ENCODE results near the gene PLPP4.

The PLPP4 gene

DNA sequence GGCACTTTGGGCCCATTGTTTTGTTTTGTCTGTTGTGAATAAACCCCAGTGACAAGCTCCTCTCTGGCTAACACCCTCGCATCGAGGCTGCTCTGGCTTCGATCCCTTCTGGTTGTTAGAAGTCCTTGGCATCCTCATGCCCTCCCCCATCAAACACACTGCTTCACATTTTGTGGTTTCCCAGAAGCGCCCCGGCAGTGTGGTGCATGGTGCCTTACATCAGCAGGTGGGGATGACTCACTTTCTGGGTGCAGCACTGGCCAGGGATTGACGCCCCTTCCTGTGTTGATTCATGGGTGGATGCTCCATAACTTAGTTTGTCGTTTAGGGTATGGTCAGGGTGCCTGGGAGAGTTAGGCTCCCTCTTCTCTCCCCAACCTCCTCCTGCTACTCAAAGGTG, 51.4 kb downstream of the PLPP4 start:
- Histone ChIP-seq H3K4me3 (ENCODE audit: low read length) (no peak overlapping the region), H3K36me3 (ENCODE audit: insufficient read depth, low read depth, low read length) (no peaks in the 10 kb centered on the region), H3K9me3 (ENCODE audit: insufficient read depth, low read depth, low read length) (no peaks in the 10 kb centered on the region), H3K4me1 (ENCODE audit: insufficient read depth, low read length) (peaks cover 5% of the 10 kb centered on the region; the same call in 1 of the 2 replicates), H3K27me3 (ENCODE audit: insufficient read depth, low read length) (no peaks in the 10 kb centered on the region), H3K27ac (ENCODE audit: low read length) (no peak overlapping the region), H3K9ac (ENCODE audit: low read depth, low read length) (no peak overlapping the region)

- H3K27me3 ChIP-seq (ENCODE audit: insufficient read depth, low read length), result peaks cover 5% of the 10 kb centered on the region
- H3K4me3 ChIP-seq (ENCODE audit: low read length), result no peak overlapping the region
- H3K36me3 ChIP-seq (ENCODE audit: insufficient read depth, low read depth, low read length), result no peaks in the 10 kb centered on the region
- no peaks in the 10 kb centered on the region for H3K9me3 ChIP-seq (ENCODE audit: insufficient read depth, low read depth, low read length)
- H3K27ac ChIP-seq (ENCODE audit: low read length), result no peak overlapping the region
- H3K9ac ChIP-seq (ENCODE audit: low read depth, low read length), result no peak overlapping the region
- H3K4me1 ChIP-seq (ENCODE audit: insufficient read depth, low read length), result peaks cover 5% of the 10 kb centered on the region; the same call in 1 of the 2 replicates
These were observed 51.9 kb downstream of the PLPP4 start for GRCh38 chr10:120508966-120509365.

DNA sequence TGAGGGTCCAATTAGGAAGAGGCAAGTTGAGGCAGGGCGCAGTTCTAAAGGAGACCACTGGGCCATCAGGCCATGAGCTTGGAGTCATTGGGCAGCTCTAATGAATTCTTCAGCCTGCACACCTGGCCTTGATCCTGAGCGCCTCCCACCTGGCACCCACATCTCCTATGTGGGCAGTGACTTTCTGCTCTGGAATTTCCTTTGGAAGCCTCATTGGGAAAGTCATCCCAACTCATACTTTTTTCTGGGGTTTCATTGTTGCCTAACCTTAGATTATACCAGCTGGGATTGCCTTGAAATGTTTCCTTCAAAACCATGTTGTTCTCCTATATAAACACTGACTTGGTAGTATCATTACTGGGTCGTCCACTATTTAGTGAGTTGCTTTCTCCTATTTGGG, 54.1 kb downstream of the PLPP4 start:
- Histone ChIP-seq H3K27me3 (ENCODE audit: insufficient read depth, low read length) (peaks cover 5% of the 10 kb centered on the region), H3K27ac (ENCODE audit: low read length) (no peak overlapping the region), H3K9me3 (ENCODE audit: insufficient read depth, low read depth, low read length) (no peaks in the 10 kb centered on the region), H3K4me1 (ENCODE audit: insufficient read depth, low read length) (no peaks in the 10 kb centered on the region), H3K36me3 (ENCODE audit: insufficient read depth, low read depth, low read length) (no peaks in the 10 kb centered on the region), H3K4me3 (ENCODE audit: low read length) (no peak overlapping the region), H3K9ac (ENCODE audit: low read depth, low read length) (no peak overlapping the region)

DNA sequence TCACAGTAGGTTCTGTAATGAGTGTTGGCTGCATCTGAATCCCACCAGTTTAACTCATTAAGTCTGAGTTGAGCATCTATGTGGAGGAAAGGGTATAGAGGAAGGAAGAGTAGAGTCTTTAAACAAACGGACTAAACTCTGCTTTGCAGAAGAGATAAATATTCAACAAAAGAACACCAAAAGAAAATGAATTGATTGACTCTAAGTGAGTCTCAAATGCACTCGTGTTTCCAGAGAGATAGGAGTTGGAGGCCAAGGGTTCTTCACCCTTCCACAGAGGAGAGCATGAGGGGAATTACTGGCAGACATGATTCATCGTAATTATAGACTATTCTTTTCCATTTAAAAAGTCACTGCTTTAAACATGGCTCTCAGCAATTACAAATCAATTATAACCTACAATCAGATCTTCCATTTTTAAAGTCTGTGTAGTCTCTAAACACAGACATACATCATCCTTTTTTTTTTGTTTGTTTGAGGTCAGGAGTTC, 56.3 kb downstream of the PLPP4 start:
- H3K27ac ChIP-seq (ENCODE audit: low read length), result no peak overlapping the region
- no peaks in the 10 kb centered on the region for H3K9me3 ChIP-seq (ENCODE audit: insufficient read depth, low read depth, low read length)
- H3K36me3 ChIP-seq (ENCODE audit: insufficient read depth, low read depth, low read length), result no peaks in the 10 kb centered on the region
- no peak overlapping the region for H3K4me3 ChIP-seq (ENCODE audit: low read length)
- no peaks in the 10 kb centered on the region for H3K4me1 ChIP-seq (ENCODE audit: insufficient read depth, low read length)
- H3K27me3 ChIP-seq (ENCODE audit: insufficient read depth, low read length), result peaks cover 5% of the 10 kb centered on the region
- no peak overlapping the region for H3K9ac ChIP-seq (ENCODE audit: low read depth, low read length)

DNA sequence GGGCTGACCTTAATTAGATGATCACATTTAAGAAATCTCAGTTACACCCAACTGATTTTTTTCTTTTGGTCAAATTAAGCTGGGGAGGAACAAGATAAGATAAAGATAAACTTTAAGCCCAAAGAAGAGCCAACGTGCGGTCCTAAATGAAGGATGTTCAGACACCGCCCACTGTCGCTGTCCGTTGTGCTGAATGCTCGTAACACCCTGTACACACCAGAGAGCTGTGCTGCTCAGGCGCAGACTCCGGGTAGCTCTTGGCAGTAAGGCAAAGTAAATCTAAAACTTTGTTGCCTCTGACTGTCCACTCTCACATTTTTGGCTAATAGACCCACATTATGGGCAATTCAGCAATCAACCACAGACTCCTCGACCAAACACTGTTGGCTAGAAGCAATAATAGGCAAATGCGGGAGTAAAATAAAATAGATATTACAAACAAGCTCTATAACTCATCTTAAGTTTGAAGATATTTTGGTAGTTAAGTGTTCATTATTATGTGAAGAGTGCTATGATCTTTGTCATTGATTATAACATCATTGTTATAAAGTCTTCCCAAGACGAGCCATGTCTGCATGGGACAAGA, 57.1 kb downstream of the PLPP4 start:
- Histone ChIP-seq H3K4me1 (ENCODE audit: insufficient read depth, low read length) (no peaks in the 10 kb centered on the region), H3K9me3 (ENCODE audit: insufficient read depth, low read depth, low read length) (no peaks in the 10 kb centered on the region), H3K27me3 (ENCODE audit: insufficient read depth, low read length) (peaks cover 5% of the 10 kb centered on the region), H3K27ac (ENCODE audit: low read length) (no peak overlapping the region), H3K36me3 (ENCODE audit: insufficient read depth, low read depth, low read length) (no peaks in the 10 kb centered on the region), H3K9ac (ENCODE audit: low read depth, low read length) (no peak overlapping the region), H3K4me3 (ENCODE audit: low read length) (no peak overlapping the region)

GRCh38 chr10:120514959-120515358, 57.9 kb downstream of the PLPP4 start:
- no peaks in the 10 kb centered on the region for H3K36me3 ChIP-seq (ENCODE audit: insufficient read depth, low read depth, low read length)
- H3K9ac ChIP-seq (ENCODE audit: low read depth, low read length), result no peak overlapping the region
- peaks cover 5% of the 10 kb centered on the region for H3K27me3 ChIP-seq (ENCODE audit: insufficient read depth, low read length)
- H3K4me3 ChIP-seq (ENCODE audit: low read length), result no peak overlapping the region
- H3K9me3 ChIP-seq (ENCODE audit: insufficient read depth, low read depth, low read length), result no peaks in the 10 kb centered on the region
- H3K4me1 ChIP-seq (ENCODE audit: insufficient read depth, low read length), result no peaks in the 10 kb centered on the region
- H3K27ac ChIP-seq (ENCODE audit: low read length), result no peak overlapping the region

DNA sequence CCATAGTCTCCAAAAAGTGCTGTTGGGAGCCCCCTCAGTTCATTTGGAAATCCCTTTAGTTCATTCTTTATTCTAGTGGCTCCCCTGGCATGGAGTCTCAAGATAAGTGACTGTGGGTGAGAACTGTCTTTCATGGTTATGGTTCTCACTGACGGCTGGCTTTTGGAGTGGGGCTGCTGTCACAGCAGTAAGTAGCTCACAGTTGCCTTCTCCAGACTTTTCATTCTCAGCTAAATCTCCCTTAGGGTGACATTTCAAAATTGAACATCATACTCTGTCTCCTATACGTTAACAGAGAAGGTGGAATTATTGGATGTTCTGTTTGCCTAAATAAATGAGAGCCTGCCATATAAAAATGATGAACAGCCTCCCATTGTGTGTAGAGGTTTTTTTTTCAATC, 58.7 kb downstream of the PLPP4 start:
- Histone ChIP-seq H3K9ac (ENCODE audit: low read depth, low read length) (no peak overlapping the region), H3K27ac (ENCODE audit: low read length) (no peak overlapping the region), H3K4me3 (ENCODE audit: low read length) (no peak overlapping the region), H3K9me3 (ENCODE audit: insufficient read depth, low read depth, low read length) (no peaks in the 10 kb centered on the region), H3K36me3 (ENCODE audit: insufficient read depth, low read depth, low read length) (no peaks in the 10 kb centered on the region), H3K27me3 (ENCODE audit: insufficient read depth, low read length) (peaks cover 5% of the 10 kb centered on the region), H3K4me1 (ENCODE audit: insufficient read depth, low read length) (no peaks in the 10 kb centered on the region)

GRCh38 chr10:120516426-120516825, 59.4 kb downstream of the PLPP4 start:
- H3K9ac ChIP-seq (ENCODE audit: low read depth, low read length), result no peak overlapping the region
- no peaks in the 10 kb centered on the region for H3K4me1 ChIP-seq (ENCODE audit: insufficient read depth, low read length)
- H3K27ac ChIP-seq (ENCODE audit: low read length), result no peak overlapping the region
- H3K36me3 ChIP-seq (ENCODE audit: insufficient read depth, low read depth, low read length), result no peaks in the 10 kb centered on the region
- H3K4me3 ChIP-seq (ENCODE audit: low read length), result no peak overlapping the region
- H3K9me3 ChIP-seq (ENCODE audit: insufficient read depth, low read depth, low read length), result no peaks in the 10 kb centered on the region
- peaks cover 5% of the 10 kb centered on the region for H3K27me3 ChIP-seq (ENCODE audit: insufficient read depth, low read length)

DNA sequence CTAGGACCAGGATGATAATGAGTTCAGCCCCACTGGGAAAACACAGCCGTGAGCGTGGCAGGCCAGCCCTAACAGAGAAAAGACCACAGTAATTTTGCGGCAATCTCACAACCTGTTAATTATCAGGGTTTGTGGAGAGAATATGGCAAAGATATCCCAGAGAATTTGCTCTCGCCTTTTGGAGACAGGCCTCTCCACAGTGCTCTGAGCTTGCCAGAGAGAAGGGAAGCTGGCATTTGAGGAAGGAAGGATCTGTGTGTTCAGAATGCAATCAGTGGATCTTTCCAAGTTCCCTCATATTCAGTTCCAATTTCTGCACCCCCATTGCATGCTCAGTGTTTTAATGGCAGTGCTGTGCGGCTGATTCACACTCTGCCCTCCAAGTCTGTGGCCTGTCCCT, 60.2 kb downstream of the PLPP4 start:
- H3K27ac ChIP-seq (ENCODE audit: low read length), result no peak overlapping the region
- H3K9me3 ChIP-seq (ENCODE audit: insufficient read depth, low read depth, low read length), result no peaks in the 10 kb centered on the region

DNA sequence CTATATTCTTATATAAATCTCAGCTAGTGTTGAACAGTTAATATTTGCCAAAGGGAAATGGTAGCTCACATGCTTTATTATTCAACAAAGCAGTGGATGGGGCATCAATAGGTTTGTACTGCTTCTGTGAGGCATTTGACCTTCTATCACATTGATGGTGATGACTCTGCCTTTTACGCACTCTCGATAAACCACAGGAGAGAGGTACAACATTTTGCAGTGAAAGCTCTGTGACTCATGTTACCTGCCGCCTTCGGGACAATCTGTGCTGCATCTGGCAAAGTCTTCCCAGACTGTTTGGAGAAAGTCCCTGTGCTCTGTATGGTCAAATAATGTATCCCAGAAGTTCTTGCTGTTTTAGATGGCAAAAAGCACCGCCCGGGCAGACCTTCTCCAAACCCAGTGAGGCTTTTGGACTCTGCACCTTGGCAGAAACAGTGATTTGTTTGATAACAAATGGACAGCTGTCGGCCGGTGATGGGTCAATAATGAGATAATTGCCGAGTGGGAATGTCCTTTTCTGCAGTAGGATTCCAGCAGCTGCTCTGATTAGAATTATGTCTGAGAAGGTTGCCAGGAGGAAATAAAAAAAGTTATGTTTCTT, 61.0 kb downstream of the PLPP4 start:
- Histone ChIP-seq H3K9ac (ENCODE audit: low read depth, low read length) (no peak overlapping the region), H3K36me3 (ENCODE audit: insufficient read depth, low read depth, low read length) (no peaks in the 10 kb centered on the region), H3K4me1 (ENCODE audit: insufficient read depth, low read length) (no peaks in the 10 kb centered on the region), H3K27ac (ENCODE audit: low read length) (no peak overlapping the region), H3K4me3 (ENCODE audit: low read length) (no peak overlapping the region), H3K27me3 (ENCODE audit: insufficient read depth, low read length) (peaks cover 5% of the 10 kb centered on the region), H3K9me3 (ENCODE audit: insufficient read depth, low read depth, low read length) (no peaks in the 10 kb centered on the region)

More for the DNA sequence above, 60.2 kb downstream of the PLPP4 start:
- H3K4me3 ChIP-seq (ENCODE audit: low read length), result no peak overlapping the region
- H3K27me3 ChIP-seq (ENCODE audit: insufficient read depth, low read length), result peaks cover 5% of the 10 kb centered on the region
- H3K36me3 ChIP-seq (ENCODE audit: insufficient read depth, low read depth, low read length), result no peaks in the 10 kb centered on the region
- H3K4me1 ChIP-seq (ENCODE audit: insufficient read depth, low read length), result no peaks in the 10 kb centered on the region
- H3K9ac ChIP-seq (ENCODE audit: low read depth, low read length), result no peak overlapping the region

DNA sequence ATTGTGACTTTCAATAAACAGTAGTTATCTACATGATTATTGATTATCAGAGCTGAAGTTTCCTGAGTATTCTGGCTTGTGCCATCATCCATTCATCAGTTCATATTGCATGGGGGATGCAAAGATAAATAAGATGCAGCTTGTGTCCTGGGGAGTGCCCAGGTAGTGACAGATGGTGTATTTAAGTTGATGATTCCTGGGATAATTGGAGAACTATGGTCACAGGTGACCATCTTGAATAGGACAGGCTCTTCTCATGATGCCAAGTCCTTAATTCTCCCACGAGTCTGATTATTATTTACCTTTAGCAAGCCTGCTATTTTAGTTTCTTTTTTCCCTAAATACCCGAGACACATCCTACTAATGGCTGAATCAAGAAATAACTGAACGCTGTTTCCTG, 64.9 kb downstream of the PLPP4 start:
- Histone ChIP-seq H3K4me3 (ENCODE audit: low read length) (no peak overlapping the region), H3K9me3 (ENCODE audit: insufficient read depth, low read depth, low read length) (no peaks in the 10 kb centered on the region), H3K27ac (ENCODE audit: low read length) (no peak overlapping the region), H3K27me3 (ENCODE audit: insufficient read depth, low read length) (no peaks in the 10 kb centered on the region), H3K36me3 (ENCODE audit: insufficient read depth, low read depth, low read length) (no peaks in the 10 kb centered on the region), H3K4me1 (ENCODE audit: insufficient read depth, low read length) (no peaks in the 10 kb centered on the region), H3K9ac (ENCODE audit: low read depth, low read length) (no peak overlapping the region)

- no peaks in the 10 kb centered on the region for H3K36me3 ChIP-seq (ENCODE audit: insufficient read depth, low read depth, low read length)
- H3K4me3 ChIP-seq (ENCODE audit: low read length), result no peak overlapping the region
- H3K9me3 ChIP-seq (ENCODE audit: insufficient read depth, low read depth, low read length), result no peaks in the 10 kb centered on the region
- H3K27ac ChIP-seq (ENCODE audit: low read length), result no peak overlapping the region
- H3K4me1 ChIP-seq (ENCODE audit: insufficient read depth, low read length), result no peaks in the 10 kb centered on the region
- no peak overlapping the region for H3K9ac ChIP-seq (ENCODE audit: low read depth, low read length)
- H3K27me3 ChIP-seq (ENCODE audit: insufficient read depth, low read length), result no peaks in the 10 kb centered on the region
These were observed 70.7 kb downstream of the PLPP4 start for GRCh38 chr10:120527691-120528090.

Data from iPS-20b (cell line).